Measurements from ENCODE around the gene TAS2R1.

TAS2R1 gene

GRCh38 chr5:9630251-9630650, at the start of gene TAS2R1:
TSS of gene TAS2R1 (minus strand) at chr5:9630351. CDS start at chr5:9630032, 319 bp downstream.
- no peak for DNase-seq

GRCh38 chr5:9670371-9670770, 40.2 kb upstream of the TAS2R1 start:
- no peak for DNase-seq

- DNase-seq = no peak
These were observed 37.8 kb upstream of the TAS2R1 start for GRCh38 chr5:9667906-9668305.

- DNase-seq = no peak
These were observed 33.7 kb upstream of the TAS2R1 start for GRCh38 chr5:9663891-9664290.

- DNase-seq = no peak
These were observed 31.3 kb upstream of the TAS2R1 start for GRCh38 chr5:9661316-9662015.

GRCh38 chr5:9658706-9659105, 28.6 kb upstream of the TAS2R1 start:
- no peak for DNase-seq

- no peak for DNase-seq
These were observed 27.7 kb upstream of the TAS2R1 start for GRCh38 chr5:9657819-9658218.

- no peak for DNase-seq
These were observed 25.5 kb upstream of the TAS2R1 start for GRCh38 chr5:9655641-9656040.

GRCh38 chr5:9654886-9655285, 24.7 kb upstream of the TAS2R1 start:
- no peak for DNase-seq

GRCh38 chr5:9653811-9654210, 23.7 kb upstream of the TAS2R1 start:
- no peak for DNase-seq

GRCh38 chr5:9653061-9653460, 22.9 kb upstream of the TAS2R1 start:
- DNase-seq = no peak

- no peak for DNase-seq
These were observed 22.1 kb upstream of the TAS2R1 start for GRCh38 chr5:9652295-9652694.

- no peak for DNase-seq
These were observed 16.7 kb upstream of the TAS2R1 start for GRCh38 chr5:9646843-9647242.

- no peak for DNase-seq
These were observed 14.5 kb upstream of the TAS2R1 start for GRCh38 chr5:9644630-9645029.

- DNase-seq = no peak
These were observed 12.5 kb upstream of the TAS2R1 start for GRCh38 chr5:9642621-9643020.

- DNase-seq = no peak
These were observed 11.7 kb upstream of the TAS2R1 start for GRCh38 chr5:9641806-9642355.

GRCh38 chr5:9632495-9632894, 2.3 kb upstream of the TAS2R1 start:
- no peak for DNase-seq

- no peak for DNase-seq
These were observed 2.6 kb downstream of the TAS2R1 start for GRCh38 chr5:9627541-9627940.

GRCh38 chr5:9626955-9627354, 3.2 kb downstream of the TAS2R1 start:
- no peak for DNase-seq

GRCh38 chr5:9625731-9626130, 4.4 kb downstream of the TAS2R1 start:
- DNase-seq = no peak

GRCh38 chr5:9625286-9625685, 4.9 kb downstream of the TAS2R1 start:
- no peak for DNase-seq

GRCh38 chr5:9624196-9624947, 5.8 kb downstream of the TAS2R1 start:
- DNase-seq = no peak

GRCh38 chr5:9623661-9624060, 6.5 kb downstream of the TAS2R1 start:
- DNase-seq = no peak

GRCh38 chr5:9622971-9623421, 7.2 kb downstream of the TAS2R1 start:
- DNase-seq = no peak

Measured in hematopoietic multipotent progenitor cell treated with erythropoietin and hydrocortisone succinate and interleukin-3 and kit ligand, for 8 days (in vitro differentiated cells).